LNCaP clone FGC (cell line): ENCODE measurements around the gene LNX2.

ENCODE experiments used
- DNase-seq: peaks from one replicate; pipeline ENCODE4 v3.0.0-alpha.2; 2011; ENCODE audit warnings: low read depth
- H3K4me3 ChIP-seq: 2 replicates; pipeline ENCODE4 v1.5.1; 2011; ENCODE audit warnings: mild to moderate bottlenecking, low read depth, low read length, control low read depth
- TF ChIP-seq, protein P1 (sequence below): IDR thresholded peaks from 2 replicates; pipeline ENCODE4 v1.5.1; 2012; ENCODE audit warnings: mild to moderate bottlenecking; ENCODE audit not compliant: control insufficient read depth, insufficient read depth; ENCODE audit errors: extremely low read depth

Gene LNX2

DNA sequence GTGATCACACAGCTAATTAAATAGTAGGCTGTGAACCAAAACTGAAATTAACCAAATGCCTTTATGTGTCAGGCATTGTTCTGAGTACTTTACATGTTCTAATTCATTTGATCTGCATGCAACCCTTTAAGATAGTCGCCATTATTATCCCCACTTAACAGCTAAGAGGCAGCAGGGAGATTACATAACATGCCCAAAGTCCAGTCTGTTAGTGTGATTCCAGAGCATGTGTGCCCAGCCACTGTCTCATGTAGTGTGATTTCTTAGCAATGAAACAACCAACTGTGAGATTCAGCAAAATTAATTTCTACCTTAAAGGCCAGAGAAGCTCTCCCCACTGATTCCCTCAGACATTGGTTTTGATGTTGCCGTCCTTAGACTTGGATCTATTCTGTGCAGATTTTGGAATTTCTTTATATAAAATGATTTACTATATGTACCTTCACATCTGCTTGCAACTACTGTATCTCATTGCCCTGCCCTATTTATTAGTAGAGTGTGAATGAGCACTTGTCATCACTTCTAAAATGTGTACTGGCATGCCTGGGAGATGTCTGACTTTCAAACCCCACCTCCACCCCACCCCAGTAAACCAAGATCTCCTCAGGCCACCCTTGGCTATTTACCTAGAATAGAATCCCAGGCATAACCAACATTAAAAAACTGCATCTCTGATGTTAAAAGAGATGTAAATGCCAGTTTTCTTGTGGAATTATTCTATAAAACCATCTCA is 42.6 kb upstream of the LNX2 start:
- no peak for DNase-seq
- H3K4me3 ChIP-seq, result no peak overlapping the region
- TF ChIP-seq, protein P1, sequence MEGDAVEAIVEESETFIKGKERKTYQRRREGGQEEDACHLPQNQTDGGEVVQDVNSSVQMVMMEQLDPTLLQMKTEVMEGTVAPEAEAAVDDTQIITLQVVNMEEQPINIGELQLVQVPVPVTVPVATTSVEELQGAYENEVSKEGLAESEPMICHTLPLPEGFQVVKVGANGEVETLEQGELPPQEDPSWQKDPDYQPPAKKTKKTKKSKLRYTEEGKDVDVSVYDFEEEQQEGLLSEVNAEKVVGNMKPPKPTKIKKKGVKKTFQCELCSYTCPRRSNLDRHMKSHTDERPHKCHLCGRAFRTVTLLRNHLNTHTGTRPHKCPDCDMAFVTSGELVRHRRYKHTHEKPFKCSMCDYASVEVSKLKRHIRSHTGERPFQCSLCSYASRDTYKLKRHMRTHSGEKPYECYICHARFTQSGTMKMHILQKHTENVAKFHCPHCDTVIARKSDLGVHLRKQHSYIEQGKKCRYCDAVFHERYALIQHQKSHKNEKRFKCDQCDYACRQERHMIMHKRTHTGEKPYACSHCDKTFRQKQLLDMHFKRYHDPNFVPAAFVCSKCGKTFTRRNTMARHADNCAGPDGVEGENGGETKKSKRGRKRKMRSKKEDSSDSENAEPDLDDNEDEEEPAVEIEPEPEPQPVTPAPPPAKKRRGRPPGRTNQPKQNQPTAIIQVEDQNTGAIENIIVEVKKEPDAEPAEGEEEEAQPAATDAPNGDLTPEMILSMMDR, result no peak

DNA sequence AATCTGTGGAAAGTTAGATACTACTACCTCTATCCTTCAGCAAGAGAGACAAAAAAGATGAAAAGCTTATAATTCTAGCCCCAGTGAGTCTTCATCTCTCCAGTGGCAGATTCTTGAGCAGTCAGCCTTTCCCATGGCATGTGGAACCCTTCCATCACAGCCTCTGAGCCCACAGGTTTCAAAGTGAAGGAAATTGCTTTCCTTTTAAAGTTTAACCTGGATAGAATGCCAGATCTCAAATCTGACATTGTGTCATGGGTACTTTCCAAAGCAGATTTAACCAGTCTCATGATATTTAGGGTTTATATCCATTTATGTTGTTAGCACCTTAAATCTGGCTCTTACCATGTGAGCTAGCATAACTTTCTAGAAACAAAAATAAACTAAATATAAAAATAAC is 40.7 kb upstream of the LNX2 start:
- no peak overlapping the region for H3K4me3 ChIP-seq
- TF ChIP-seq, protein P1, result no peak
- no peak for DNase-seq

DNA sequence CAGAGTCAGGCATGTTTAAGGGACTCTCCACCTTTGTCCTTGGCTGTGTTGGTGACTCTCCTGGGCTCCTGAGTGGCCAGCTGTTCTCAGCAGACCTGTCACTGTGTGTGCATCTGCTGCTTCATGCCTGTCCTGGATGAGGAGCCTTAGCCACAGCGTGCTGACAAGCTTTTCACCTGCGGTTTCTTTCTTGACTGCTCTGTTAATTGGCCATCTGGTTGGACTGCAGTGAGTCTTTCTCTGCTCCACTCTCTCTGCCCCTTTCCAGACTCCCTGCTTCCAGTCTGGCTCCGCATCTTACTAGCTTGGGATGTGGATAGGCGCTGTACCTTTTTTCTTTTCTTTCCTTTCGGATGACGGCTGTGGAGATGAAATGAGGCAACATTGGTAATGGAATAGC is 40.2 kb upstream of the LNX2 start:
- H3K4me3 ChIP-seq, result no peak overlapping the region
- no peak for DNase-seq
- TF ChIP-seq, protein P1, result no peak

DNA sequence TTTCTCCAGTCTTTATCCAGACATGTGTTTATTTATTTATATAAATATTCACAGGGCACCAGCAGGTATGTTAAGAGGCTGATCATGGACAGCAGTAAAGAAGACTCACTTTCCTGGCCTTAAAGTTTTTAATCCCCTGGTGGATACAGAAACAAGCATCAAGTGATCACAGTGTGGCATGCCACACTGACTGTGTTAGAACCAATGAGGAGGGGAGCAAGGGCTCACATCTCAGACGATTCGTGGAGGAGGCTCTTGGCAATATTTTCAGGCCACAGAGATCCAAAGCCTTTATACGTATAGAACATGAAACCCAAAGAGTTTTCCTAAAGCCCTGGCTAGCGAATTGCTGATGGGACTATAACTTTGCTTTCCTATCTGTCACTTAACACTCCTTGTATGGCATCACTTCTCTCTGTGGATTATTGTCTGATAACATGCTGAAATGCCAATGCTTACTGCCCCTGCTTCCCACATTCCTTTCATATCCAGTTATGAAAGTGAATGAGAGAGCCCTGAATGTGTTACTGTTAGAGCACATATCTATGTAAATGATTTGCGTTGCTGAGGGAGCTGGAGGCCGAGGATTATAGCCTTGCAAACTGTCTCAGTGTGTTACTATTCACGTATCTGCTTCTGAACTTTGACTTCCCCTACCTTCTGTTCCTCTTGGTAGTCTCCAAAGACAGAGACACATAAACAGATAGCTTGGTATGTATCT is 39.0 kb upstream of the LNX2 start:
- H3K4me3 ChIP-seq, result no peak overlapping the region
- TF ChIP-seq, protein P1, result no peak
- no peak for DNase-seq

DNA sequence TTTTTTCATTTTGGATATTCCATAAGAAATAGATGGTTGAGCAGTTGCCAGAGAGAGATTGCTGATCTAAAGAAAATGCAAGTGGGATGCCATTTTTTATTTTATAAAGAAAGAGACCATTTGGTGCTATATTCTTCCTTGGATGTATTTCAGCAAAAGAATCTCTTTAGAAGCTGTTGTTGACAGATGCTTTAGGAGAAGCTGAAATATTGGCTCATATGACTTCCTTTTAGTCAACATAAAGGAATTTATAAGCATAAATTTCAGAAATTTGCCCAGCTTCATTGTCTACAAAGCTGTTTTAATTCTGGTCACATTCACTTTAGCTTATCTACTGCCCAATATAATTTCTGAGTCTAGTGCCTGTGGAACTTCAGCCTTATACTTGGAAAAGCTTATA is 38.2 kb upstream of the LNX2 start:
- no peak overlapping the region for H3K4me3 ChIP-seq
- DNase-seq, result no peak
- TF ChIP-seq, protein P1, result no peak

DNA sequence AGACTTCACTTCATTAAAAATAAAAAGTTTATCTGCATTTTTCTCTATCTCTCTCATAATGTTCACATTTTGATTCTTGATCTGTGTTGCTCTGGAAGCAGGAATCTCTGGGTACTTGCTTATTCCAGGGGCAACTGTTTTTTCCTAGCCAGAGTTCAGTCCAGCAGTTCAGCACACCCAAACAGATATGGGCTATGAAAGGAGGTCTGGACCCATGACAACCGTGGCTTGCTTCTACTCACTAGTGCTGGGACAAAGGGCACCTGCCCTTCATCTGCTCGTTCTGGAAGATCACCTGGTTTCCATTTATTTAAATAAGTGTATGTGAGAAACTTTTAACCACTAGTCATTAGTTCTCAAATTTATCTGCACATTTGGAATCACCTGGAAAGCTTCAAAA is 37.4 kb upstream of the LNX2 start:
- TF ChIP-seq, protein P1, result no peak
- DNase-seq, result no peak
- H3K4me3 ChIP-seq, result no peak overlapping the region
